GM19467 (cell line): ENCODE measurements around the gene NHERF2.

Experiments used
- ATAC-seq: cut with Tn5 transposase; IDR thresholded peaks from one replicate; pipeline ENCODE4 v1.9.1; 2021; ENCODE audit warnings: mild to moderate bottlenecking, moderate library complexity; ENCODE audit not compliant: unreplicated experiment

NHERF2 gene

DNA sequence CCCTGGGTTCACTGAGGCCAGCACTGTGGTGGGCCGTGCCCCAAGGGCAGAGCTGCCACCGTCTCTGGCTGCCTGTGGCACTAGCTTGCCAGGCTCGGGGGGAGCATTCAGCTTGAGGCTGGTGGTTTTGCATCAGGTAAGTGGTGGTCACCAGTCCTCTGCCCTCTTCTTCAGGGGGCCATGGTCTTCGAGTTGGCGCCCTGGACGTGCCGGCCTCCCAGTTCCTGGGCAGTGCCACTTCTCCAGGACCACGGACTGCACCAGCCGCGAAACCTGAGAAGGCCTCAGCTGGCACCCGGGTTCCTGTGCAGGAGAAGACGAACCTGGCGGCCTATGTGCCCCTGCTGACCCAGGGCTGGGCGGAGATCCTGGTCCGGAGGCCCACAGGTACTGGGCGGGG is 53.3 kb downstream of the NHERF2 start:
- ATAC-seq: no peak

DNA sequence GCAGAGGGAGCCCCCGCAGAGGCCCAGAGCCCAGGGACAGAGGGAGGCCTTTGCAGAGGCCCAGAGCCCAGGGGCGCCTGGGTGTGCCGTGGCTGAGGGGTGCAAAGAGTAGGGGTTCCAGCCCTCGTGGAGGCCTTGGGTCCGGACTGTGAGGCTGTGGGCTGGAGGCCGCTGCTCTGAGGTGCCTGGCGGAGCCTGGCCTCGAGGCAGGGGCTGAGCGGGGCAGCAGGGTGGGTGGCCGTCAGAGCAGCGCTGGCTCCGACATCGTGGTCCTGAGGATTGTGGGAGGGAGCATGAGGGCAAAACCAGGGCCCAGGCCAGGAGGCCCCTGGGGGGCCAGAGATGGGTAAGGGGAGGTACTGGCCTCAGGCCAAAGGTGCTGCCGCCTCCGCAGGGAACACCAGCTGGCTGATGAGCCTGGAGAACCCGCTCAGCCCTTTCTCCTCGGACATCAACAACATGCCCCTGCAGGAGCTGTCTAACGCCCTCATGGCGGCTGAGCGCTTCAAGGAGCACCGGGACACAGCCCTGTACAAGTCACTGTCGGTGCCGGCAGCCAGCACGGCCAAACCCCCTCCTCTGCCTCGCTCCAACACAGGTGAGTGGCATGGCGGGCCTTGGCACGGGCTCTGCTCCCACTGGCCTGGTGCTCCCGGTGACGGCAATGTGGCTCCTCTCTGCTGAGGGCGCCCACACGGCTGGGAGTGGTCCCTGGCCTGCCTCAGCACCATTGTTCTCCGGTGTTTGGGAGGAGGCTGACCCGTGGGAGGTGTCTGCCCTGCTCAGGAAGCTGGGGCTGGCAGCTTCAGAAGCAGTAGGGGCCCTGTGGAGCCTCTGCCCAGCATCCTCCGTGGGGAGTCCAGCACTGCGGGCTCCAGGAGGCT is 54.7 kb downstream of the NHERF2 start:
- no peak for ATAC-seq

DNA sequence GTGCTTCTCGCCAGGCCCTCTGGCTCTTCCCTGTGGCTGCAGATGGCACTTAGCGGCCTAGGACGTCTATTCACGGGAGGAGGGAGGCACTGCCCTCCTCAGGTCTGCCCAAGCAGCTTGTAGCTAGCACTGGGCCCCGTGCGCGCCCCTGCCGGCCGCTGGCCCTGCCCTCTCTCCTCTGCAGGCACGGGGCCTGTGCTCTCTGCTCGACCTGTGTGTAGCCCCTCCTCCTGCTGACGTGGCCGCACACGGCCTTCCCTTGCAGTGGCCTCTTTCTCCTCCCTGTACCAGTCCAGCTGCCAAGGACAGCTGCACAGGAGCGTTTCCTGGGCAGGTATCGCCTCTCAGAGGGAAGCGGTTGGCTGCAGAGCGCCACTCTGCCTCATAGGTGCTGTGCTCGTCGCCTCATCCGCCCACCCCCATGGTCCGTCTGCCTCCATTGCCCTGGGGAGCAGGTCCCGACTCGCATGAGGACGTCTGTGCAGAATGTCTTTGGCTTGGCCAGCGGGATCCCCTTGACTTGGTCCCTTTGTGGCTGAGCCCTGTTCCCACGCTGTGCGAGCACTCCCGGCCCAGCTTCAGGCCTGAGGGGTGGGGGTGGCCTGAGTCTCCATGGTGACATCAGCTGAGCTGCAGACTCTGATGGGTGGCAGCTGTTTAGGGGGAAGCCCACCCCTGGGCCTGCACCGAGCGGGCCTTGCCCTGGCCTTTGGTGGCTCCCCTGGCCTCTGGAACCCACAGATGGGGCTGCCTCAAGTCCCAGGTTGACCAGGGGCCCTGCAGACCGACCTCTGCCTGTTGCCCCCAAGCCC is 55.7 kb downstream of the NHERF2 start:
- no peak for ATAC-seq

DNA sequence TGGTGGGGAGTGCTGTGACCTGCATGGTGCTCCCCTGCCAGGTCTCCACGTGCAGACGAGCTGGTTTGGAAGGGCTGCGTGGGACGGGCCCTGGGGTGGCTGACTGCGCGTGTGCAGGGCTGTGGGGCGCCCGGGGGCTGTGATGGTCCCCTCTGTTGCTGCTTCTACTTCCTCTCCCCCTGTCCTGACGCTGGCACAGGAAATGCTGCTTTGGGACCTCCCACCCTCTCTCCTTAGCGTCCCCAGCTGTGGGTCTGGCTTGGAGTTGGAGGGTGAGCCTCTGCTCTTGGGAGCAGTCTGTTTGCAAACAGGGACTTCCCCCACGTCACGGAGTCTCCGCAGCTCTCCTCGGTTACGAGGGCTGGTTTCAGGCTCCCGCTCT is 56.3 kb downstream of the NHERF2 start:
- no peak for ATAC-seq

DNA sequence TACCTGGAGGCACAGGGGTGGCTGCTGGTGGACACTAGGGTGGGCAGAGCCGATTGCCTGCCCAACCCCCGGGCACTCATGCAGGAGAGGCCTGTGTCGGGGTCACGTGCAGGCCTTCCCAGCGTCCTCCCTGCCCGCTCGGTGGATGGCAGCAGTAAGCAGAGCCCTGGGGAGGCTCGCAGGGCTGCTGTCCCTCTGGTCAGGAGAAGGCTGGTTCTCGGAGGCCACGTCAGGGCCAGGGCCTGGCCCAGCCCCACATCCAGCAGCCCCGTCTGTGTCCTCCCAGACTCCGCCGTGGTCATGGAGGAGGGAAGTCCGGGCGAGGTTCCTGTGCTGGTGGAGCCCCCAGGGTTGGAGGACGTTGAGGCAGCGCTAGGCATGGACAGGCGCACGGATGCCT is 56.7 kb downstream of the NHERF2 start:
- no peak for ATAC-seq

DNA sequence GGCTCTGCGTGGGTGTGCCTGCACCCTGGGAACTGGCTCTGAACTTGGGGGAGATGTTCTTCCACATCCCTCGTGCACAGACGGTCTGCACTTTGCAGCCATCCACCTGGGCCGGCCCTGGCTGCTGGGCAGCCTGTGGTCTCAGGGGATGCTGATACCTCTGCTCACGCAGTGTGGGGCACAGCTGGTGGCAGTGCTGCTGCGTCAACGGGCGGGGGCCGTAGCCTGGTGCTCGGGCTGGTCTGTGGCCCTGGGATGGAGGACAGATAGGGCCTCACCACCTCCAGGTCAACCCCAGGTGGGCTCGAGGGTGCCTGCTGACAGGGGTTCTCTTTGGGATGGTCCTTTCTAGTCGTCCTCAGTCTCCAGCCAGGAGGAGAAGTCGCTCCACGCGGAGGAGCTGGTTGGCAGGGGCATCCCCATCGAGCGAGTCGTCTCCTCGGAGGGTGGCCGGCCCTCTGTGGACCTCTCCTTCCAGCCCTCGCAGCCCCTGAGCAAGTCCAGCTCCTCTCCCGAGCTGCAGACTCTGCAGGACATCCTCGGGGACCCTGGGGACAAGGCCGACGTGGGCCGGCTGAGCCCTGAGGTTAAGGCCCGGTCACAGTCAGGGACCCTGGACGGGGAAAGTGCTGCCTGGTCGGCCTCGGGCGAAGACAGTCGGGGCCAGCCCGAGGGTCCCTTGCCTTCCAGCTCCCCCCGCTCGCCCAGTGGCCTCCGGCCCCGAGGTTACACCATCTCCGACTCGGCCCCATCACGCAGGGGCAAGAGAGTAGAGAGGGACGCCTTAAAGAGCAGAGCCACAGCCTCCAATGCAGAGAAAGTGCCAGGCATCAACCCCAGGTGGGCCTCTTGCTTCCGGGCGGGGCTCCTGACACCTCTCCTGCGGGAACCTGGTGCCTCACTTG is 57.4 kb downstream of the NHERF2 start:
- no peak for ATAC-seq

DNA sequence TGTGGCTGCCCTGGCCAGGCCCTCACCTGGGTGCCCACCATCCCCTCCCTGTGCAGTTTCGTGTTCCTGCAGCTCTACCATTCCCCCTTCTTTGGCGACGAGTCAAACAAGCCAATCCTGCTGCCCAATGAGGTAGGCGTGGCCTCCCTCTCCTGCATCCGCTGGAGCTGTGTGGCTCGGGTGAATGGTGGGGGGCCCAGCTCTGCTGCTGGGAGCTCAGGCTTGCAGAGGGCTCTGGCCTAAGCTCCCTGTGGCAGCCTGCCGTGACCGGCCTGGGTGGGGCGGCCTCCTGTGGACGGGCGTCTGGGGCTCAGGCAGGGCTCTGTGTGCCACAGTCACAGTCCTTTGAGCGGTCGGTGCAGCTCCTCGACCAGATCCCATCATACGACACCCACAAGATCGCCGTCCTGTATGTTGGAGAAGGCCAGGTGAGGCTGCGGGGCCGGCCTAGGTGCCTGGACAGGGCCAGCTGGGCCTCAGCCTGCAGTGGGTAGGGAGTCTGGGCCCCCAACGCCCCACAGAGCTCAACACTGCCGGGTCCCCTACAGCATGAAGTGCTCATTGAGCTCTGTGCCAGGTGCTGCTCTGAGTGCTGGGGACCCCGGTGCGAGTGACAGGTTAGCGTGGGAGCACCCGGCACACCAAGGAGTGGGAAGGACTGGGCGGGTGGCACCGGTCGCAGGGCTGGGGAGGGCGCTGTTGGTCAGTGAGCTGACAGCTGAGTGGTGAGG is 58.4 kb downstream of the NHERF2 start:
- no peak for ATAC-seq

DNA sequence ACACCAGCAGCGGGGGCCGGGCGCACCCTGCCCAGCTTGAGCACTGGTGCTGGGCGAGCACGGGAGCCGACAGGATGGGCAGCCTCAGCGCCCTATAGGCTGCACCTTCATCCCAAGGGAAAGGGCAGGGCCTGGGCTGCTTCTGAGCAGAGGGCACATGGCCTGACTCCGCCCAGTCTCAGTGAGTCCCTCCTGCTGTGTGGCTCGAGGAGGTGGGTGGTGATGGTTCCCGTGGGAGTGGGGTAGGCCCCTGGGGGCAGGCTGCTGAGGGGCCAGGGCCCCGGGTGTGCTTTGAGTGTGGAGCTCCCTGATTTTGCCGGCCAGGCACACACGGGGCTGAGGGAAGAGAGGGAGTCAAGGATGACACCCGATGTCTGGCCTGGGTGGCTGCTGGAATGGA is 59.0 kb downstream of the NHERF2 start:
- no peak for ATAC-seq

DNA sequence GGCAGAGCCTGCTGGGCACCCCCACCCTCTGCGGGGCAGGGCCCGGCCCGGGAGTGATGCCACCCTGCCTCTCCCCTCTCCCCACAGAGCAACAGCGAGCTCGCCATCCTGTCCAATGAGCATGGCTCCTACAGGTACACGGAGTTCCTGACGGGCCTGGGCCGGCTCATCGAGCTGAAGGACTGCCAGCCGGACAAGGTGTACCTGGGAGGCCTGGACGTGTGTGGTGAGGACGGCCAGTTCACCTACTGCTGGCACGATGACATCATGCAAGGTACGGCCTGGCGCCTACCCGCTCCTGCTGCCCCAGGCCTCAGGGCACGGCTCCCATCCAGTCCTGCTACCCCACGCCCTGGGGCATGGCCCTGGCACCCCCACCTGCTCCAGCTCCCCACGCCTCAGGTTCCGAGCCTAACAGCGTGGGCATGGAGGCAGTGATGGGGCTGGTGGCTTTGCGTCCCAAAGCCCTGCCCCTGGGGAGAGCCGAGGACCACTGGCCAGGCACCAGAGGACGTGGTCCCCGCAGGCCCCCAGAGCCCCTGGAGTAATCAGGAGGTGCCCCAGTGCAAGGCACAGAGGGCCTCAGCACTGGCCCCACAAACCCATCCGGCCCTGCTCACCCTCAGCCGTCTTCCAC is 59.5 kb downstream of the NHERF2 start:
- no peak for ATAC-seq

DNA sequence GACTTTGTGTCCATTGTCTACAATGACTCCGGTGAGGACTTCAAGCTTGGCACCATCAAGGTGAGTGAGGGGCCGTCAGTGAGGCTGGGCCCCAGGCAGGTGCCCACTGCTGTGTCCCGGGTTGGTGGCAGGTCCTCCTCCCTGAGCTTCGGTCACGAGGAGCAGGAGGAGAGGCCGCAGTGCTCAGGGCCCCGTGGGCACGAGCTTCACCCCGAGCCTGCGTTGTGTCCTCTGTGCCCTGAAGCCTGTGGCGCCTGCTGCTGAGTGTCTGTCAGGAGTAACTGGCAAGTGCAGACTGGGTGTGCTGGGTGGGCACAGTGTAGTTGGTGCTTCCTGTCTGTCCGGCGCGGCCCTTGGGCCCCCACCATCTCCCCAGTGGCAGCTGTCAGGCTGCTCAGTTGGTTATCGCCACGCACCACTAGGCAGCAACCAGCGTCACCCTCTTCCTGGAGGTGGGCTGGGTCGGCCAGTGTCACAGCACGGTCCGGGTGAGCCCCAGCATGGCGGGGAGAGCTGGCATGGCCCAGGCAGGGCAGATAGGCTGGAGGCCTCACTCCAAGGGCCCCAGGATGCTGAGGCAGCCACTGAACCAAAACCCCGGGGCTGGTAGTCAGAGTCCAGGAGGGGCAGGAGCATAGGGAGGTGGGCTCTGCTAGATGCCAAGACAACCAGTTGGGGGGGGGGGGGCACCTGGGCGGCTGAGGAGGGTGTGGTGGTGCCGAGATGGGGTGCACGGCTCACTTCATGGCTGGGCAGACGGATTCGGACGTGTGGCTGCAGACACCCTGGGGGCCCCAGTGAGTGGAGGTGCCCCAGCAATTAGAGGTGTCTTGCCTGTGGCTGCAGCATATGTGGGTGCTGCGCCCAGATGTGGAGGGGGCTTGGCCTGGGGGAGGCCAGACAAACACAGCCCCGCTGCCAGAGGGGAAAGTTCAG is 60.4 kb downstream of the NHERF2 start:
- no peak for ATAC-seq

DNA sequence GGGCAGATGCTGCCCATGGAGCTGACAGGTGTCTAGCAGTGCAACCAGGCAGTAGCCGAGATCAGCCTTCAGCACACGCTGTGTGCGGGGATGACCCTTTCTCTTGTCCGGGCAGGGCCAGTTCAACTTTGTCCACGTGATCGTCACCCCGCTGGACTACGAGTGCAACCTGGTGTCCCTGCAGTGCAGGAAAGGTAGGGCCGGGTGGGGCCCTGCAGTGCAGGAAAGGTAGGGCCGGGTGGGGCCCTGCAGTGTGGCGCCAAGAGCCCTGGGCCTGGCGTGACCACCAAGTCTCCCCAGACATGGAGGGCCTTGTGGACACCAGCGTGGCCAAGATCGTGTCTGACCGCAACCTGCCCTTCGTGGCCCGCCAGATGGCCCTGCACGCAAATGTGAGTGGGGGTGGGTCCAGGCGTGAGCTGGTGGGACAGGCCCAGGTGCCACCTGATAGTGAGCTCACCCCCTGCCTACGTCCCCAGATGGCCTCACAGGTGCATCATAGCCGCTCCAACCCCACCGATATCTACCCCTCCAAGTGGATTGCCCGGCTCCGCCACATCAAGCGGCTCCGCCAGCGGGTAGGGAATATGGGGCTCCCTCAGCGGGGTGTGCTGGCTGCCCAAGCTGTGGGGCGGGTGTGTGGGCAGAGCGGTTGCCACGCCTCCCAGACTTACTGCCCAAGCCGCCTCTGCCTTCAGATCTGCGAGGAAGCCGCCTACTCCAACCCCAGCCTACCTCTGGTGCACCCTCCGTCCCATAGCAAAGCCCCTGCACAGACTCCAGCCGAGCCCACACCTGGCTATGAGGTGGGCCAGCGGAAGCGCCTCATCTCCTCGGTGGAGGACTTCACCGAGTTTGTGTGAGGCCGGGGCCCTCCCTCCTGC is 61.3 kb downstream of the NHERF2 start:
- no peak for ATAC-seq
